ENCODE measurements around the gene TMEM178A.

DNA sequence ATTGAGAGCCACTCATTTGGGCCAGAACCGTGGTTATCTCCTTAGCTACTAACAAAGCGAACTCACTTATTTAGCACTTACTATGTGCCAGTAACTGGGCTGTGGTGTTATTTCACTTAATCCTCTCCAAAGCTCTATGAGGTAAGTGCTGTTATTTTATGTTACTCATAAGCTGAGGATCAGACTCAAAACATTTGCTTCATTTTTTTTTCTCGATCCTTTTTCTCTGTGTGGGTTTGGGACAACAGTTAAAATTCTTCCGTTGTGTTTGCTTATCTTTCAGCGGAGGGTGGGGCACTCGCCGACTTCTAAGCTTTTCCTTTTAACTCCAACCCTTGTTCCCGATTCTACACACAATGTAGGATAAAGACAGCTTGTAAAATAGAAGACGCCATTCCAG is 52.8 kb downstream of the TMEM178A start:
- TF ChIP-seq, protein P1, sequence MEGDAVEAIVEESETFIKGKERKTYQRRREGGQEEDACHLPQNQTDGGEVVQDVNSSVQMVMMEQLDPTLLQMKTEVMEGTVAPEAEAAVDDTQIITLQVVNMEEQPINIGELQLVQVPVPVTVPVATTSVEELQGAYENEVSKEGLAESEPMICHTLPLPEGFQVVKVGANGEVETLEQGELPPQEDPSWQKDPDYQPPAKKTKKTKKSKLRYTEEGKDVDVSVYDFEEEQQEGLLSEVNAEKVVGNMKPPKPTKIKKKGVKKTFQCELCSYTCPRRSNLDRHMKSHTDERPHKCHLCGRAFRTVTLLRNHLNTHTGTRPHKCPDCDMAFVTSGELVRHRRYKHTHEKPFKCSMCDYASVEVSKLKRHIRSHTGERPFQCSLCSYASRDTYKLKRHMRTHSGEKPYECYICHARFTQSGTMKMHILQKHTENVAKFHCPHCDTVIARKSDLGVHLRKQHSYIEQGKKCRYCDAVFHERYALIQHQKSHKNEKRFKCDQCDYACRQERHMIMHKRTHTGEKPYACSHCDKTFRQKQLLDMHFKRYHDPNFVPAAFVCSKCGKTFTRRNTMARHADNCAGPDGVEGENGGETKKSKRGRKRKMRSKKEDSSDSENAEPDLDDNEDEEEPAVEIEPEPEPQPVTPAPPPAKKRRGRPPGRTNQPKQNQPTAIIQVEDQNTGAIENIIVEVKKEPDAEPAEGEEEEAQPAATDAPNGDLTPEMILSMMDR (IDR thresholded peaks at IDR 0.05; ENCODE audit: borderline replicate concordance, extremely low read depth, low read length, poor library complexity, severe bottlenecking) = no peak
- TF ChIP-seq EZH2 (IDR thresholded peaks at IDR 0.05; ENCODE audit: borderline replicate concordance, low read depth, low read length, severe bottlenecking) = no peak
